SK-N-SH treated with all-trans-retinoic acid at 6 μM for 48 hours (cell line): Measurements from ENCODE around the gene MEGF9.
"Not testable (repeated sequence)": the region's sequence is repeated elsewhere in the genome, so short reads cannot be mapped to it uniquely, and the experiment has no call there.

Source experiments
- ATAC-seq: fragments of 200-7000 bp; cut with Tn5 transposase; 3 replicates; pipeline ENCODE4 v1.9.1; 2020; ENCODE audit warnings: mild to moderate bottlenecking, moderate library complexity
- ARNTL ChIP-seq: fragments of 450-650 bp; formaldehyde crosslinking; IDR thresholded peaks from 2 replicates; pipeline ENCODE4 v1.5.0; 2020; ENCODE audit warnings: low read depth, mild to moderate bottlenecking, moderate library complexity, borderline replicate concordance
- BACH2 ChIP-seq: fragments of 250-450 bp; sonication (Bioruptor Pico); IDR thresholded peaks from 2 replicates; pipeline ENCODE4 v1.9.0; 2021; ENCODE audit warnings: mild to moderate bottlenecking, borderline replicate concordance
- CREB5 ChIP-seq: fragments of 250-450 bp; sonication (Bioruptor Pico); IDR thresholded peaks from 2 replicates; pipeline ENCODE4 v1.5.1; 2020; ENCODE audit warnings: low read depth, mild to moderate bottlenecking, moderate library complexity
- CSDC2 ChIP-seq: fragments of 250-450 bp; sonication (Bioruptor Pico); IDR thresholded peaks from 2 replicates; pipeline ENCODE4 v1.5.0; 2020; ENCODE audit warnings: mild to moderate bottlenecking, moderate library complexity
- ESRRG ChIP-seq: fragments of 250-450 bp; sonication (Bioruptor Pico); IDR thresholded peaks from 2 replicates; pipeline ENCODE4 v1.6.1; 2021; ENCODE audit warnings: mild to moderate bottlenecking
- GLIS3 ChIP-seq: fragments of 250-450 bp; sonication (Bioruptor Pico); IDR thresholded peaks from 2 replicates; pipeline ENCODE4 v1.5.0; 2020; ENCODE audit warnings: mild to moderate bottlenecking, moderate library complexity
- ISL1 ChIP-seq: fragments of 250-450 bp; sonication (Bioruptor Pico); IDR thresholded peaks from 2 replicates; pipeline ENCODE4 v2.1.2; 2022; ENCODE audit warnings: mild to moderate bottlenecking, moderate library complexity
- OSR1 ChIP-seq: fragments of 250-450 bp; sonication (Bioruptor Pico); IDR thresholded peaks from 2 replicates; pipeline ENCODE4 v1.8.0; 2022; ENCODE audit warnings: moderate library complexity, mild to moderate bottlenecking, inconsistent platforms
- PATZ1 ChIP-seq: fragments of 250-450 bp; sonication (Bioruptor Pico); IDR thresholded peaks from 2 replicates; pipeline ENCODE4 v1.8.0; 2020; ENCODE audit warnings: mild to moderate bottlenecking, moderate library complexity, borderline replicate concordance
- POU6F1 ChIP-seq: fragments of 250-450 bp; sonication (Bioruptor Pico); IDR thresholded peaks from 2 replicates; pipeline ENCODE4 v1.8.0; 2021; ENCODE audit warnings: low read depth, mild to moderate bottlenecking, moderate library complexity, borderline replicate concordance
- PPARA ChIP-seq: fragments of 250-450 bp; sonication (Bioruptor Pico); IDR thresholded peaks from 2 replicates; pipeline ENCODE4 v1.5.0; 2020; ENCODE audit warnings: mild to moderate bottlenecking, borderline replicate concordance
- RARB ChIP-seq: fragments of 250-450 bp; sonication (Bioruptor Pico); IDR thresholded peaks from 2 replicates; pipeline ENCODE4 v1.8.0; 2021; ENCODE audit warnings: mild to moderate bottlenecking, moderate library complexity
- SNAI2 ChIP-seq: fragments of 250-450 bp; sonication (Bioruptor Pico); IDR thresholded peaks from 2 replicates; pipeline ENCODE4 v1.5.0; 2020; ENCODE audit warnings: mild to moderate bottlenecking, moderate library complexity
- TCF4 ChIP-seq: fragments of 250-450 bp; sonication (Bioruptor Pico); IDR thresholded peaks from 2 replicates; pipeline ENCODE4 v1.8.0; 2021; ENCODE audit warnings: mild to moderate bottlenecking, moderate library complexity, borderline replicate concordance
- TOX ChIP-seq: fragments of 250-450 bp; sonication (Bioruptor Pico); IDR thresholded peaks from 2 replicates; pipeline ENCODE4 v1.8.0; 2021; ENCODE audit warnings: mild to moderate bottlenecking, moderate library complexity, borderline replicate concordance
- ZC3H10 ChIP-seq: fragments of 250-450 bp; sonication (Bioruptor Pico); IDR thresholded peaks from 2 replicates; pipeline ENCODE4 v1.5.1; 2021; ENCODE audit warnings: mild to moderate bottlenecking, moderate library complexity
- ZFP3 ChIP-seq: fragments of 250-450 bp; sonication (Bioruptor Pico); IDR thresholded peaks from 2 replicates; pipeline ENCODE4 v1.5.0; 2020; ENCODE audit warnings: mild to moderate bottlenecking, moderate library complexity
- ZFP30 ChIP-seq: fragments of 450-650 bp; formaldehyde crosslinking; IDR thresholded peaks from 2 replicates; pipeline ENCODE4 v1.5.0; 2022; ENCODE audit warnings: mild to moderate bottlenecking, moderate library complexity
- ZNF565 ChIP-seq: fragments of 450-650 bp; formaldehyde crosslinking; conservative IDR thresholded peaks from 2 replicates; pipeline ENCODE4 v1.5.0; 2020; ENCODE audit warnings: low read depth, mild to moderate bottlenecking, moderate library complexity
- ZNF70 ChIP-seq: fragments of 450-650 bp; formaldehyde crosslinking; IDR thresholded peaks from 2 replicates; pipeline ENCODE4 v1.5.0; 2020; ENCODE audit warnings: mild to moderate bottlenecking, moderate library complexity
- TF ChIP-seq, protein P1 (sequence below): fragments of 250-450 bp; sonication (Bioruptor Pico); IDR thresholded peaks from 2 replicates; pipeline ENCODE4 v1.5.1; 2021; ENCODE audit warnings: mild to moderate bottlenecking, moderate library complexity
- TF ChIP-seq, protein P2 (sequence below): fragments of 250-450 bp; sonication (Bioruptor Pico); IDR thresholded peaks from 2 replicates; pipeline ENCODE4 v1.5.0; 2020; ENCODE audit warnings: mild to moderate bottlenecking, moderate library complexity

Gene MEGF9

DNA sequence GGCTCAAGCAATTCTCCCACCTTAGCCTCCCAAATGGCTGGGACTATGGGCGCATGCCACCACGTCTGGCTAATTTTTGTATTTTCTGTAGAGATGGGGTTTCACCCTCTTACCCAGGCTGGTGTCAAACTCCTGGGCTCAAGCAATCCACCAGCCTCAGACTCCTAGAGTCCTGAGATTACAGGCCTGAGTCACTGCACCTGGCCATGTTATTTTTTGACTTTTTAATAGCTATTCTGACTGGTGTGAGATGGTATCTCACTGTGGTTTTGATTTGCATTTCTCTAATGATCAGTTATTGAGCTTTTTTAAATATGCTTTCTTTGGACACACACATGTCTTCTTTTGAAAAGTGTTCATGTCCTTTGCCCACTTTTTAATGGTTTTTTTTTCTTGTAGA, 40.8 kb upstream of the MEGF9 start (continued):
- TF ChIP-seq PPARA (CRISPR knock-in tag), result no peak
- TF ChIP-seq, protein P1, sequence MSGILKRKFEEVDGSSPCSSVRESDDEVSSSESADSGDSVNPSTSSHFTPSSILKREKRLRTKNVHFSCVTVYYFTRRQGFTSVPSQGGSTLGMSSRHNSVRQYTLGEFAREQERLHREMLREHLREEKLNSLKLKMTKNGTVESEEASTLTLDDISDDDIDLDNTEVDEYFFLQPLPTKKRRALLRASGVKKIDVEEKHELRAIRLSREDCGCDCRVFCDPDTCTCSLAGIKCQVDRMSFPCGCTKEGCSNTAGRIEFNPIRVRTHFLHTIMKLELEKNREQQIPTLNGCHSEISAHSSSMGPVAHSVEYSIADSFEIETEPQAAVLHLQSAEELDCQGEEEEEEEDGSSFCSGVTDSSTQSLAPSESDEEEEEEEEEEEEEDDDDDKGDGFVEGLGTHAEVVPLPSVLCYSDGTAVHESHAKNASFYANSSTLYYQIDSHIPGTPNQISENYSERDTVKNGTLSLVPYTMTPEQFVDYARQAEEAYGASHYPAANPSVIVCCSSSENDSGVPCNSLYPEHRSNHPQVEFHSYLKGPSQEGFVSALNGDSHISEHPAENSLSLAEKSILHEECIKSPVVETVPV (CRISPR knock-in tag), result no peak
- TF ChIP-seq, all 23 proteins: peak for 0

GRCh38 chr9:120750421-120750820, 36.2 kb upstream of the MEGF9 start:
- no peak for TF ChIP-seq ZC3H10
- no peak for TF ChIP-seq SNAI2 (CRISPR knock-in tag)
- no peak for TF ChIP-seq ARNTL (CRISPR knock-in tag)
- no peak for TF ChIP-seq BACH2 (CRISPR knock-in tag)
- TF ChIP-seq POU6F1 (CRISPR knock-in tag), result no peak
- TF ChIP-seq CSDC2 (CRISPR knock-in tag), result no peak
- no peak for TF ChIP-seq RARB
- no peak for TF ChIP-seq PATZ1 (CRISPR knock-in tag)
- TF ChIP-seq ZFP3, result no peak
- TF ChIP-seq ZNF565 (CRISPR knock-in tag), result no peak
- TF ChIP-seq OSR1 (CRISPR knock-in tag), result no peak
- TF ChIP-seq ISL1 (CRISPR knock-in tag), result no peak
- no peak for TF ChIP-seq CREB5 (CRISPR knock-in tag)
- no peak for TF ChIP-seq ZFP30
- TF ChIP-seq, protein P2, sequence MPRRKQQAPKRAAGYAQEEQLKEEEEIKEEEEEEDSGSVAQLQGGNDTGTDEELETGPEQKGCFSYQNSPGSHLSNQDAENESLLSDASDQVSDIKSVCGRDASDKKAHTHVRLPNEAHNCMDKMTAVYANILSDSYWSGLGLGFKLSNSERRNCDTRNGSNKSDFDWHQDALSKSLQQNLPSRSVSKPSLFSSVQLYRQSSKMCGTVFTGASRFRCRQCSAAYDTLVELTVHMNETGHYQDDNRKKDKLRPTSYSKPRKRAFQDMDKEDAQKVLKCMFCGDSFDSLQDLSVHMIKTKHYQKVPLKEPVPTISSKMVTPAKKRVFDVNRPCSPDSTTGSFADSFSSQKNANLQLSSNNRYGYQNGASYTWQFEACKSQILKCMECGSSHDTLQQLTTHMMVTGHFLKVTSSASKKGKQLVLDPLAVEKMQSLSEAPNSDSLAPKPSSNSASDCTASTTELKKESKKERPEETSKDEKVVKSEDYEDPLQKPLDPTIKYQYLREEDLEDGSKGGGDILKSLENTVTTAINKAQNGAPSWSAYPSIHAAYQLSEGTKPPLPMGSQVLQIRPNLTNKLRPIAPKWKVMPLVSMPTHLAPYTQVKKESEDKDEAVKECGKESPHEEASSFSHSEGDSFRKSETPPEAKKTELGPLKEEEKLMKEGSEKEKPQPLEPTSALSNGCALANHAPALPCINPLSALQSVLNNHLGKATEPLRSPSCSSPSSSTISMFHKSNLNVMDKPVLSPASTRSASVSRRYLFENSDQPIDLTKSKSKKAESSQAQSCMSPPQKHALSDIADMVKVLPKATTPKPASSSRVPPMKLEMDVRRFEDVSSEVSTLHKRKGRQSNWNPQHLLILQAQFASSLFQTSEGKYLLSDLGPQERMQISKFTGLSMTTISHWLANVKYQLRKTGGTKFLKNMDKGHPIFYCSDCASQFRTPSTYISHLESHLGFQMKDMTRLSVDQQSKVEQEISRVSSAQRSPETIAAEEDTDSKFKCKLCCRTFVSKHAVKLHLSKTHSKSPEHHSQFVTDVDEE (CRISPR knock-in tag), result no peak
- no peak for ATAC-seq

- not testable (repeated sequence) for ATAC-seq
These were observed 32.1 kb upstream of the MEGF9 start for GRCh38 chr9:120746366-120746765.

DNA sequence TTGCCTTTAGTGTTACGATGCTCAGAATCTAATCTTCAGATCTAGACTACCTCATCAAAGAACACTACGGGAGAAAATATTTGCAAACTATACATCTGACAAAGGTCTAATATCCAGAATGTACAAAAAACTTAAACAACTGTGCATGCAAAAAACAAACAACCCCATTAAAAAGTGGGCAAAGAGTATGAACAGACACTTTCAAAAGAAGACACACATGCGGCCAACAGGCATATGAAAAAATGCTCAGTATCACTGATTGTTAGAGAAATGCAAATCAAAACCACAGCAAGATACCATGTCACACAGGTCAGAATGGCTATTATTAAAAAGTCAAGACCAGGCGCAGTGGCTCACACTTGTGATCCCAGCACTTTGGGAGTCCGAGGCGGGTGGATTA, 31.0 kb upstream of the MEGF9 start:
- ATAC-seq, result no peak
- no peak for TF ChIP-seq TOX (CRISPR knock-in tag)
- TF ChIP-seq CSDC2 (CRISPR knock-in tag), result no peak
- TF ChIP-seq BACH2 (CRISPR knock-in tag), result no peak
- TF ChIP-seq TCF4 (CRISPR knock-in tag), result no peak
- TF ChIP-seq ZNF70, result no peak
- no peak for TF ChIP-seq CREB5 (CRISPR knock-in tag)
- TF ChIP-seq RARB, result no peak
- no peak for TF ChIP-seq PPARA (CRISPR knock-in tag)
- no peak for TF ChIP-seq POU6F1 (CRISPR knock-in tag)
- TF ChIP-seq ZFP3, result no peak
- TF ChIP-seq ZNF565 (CRISPR knock-in tag), result no peak
- TF ChIP-seq ESRRG (CRISPR knock-in tag), result no peak
- no peak for TF ChIP-seq GLIS3 (CRISPR knock-in tag)
